ENCODE measurements around the gene RCCD1. TPM values are rescaled to one million over a fixed set of nuclear protein-coding genes. Genes with fewer than 3 reads are reported as not detected.
"Not testable (repeated sequence)": the region's sequence is repeated elsewhere in the genome, so short reads cannot be mapped to it uniquely, and the experiment has no call there.

RCCD1 gene
- 10 to 100 TPM in 10 of 12 donors, 1 to 10 TPM in 1, not detected in 1; 9.9 to 24.5 (median 13.6) TPM for polyA plus RNA-seq (ENCODE audit: insufficient read length in 12 of 12)
- long read RNA-seq, donor 1, partial matches to known transcripts = 0 of 2 reads
- long read RNA-seq, donor 1, other reads (novel, unspliced or antisense) = 0 of 2 reads
- long read RNA-seq, donor 2, partial matches to known transcripts = 0 of 3 reads
- long read RNA-seq, donor 2, other reads (novel, unspliced or antisense) = 0 of 3 reads
- long read RNA-seq, donor 3, partial matches to known transcripts = 0 of 1 reads
- long read RNA-seq, donor 3, other reads (novel, unspliced or antisense) = 0 of 1 reads
- long read RNA-seq, donor 4, partial matches to known transcripts = 0 of 1 reads
- long read RNA-seq, donor 4, other reads (novel, unspliced or antisense) = 0 of 1 reads
- long read RNA-seq, donor 5 = 0 reads
- long read RNA-seq, donor 6, partial matches to known transcripts = 5 of 6 reads
- long read RNA-seq, donor 6, other reads (novel, unspliced or antisense) = 0 of 6 reads
- long read RNA-seq, donor 7 = 0 reads
- long read RNA-seq, donor 8 = 0 reads
- long read RNA-seq, donor 9, partial matches to known transcripts = 0 of 2 reads
- long read RNA-seq, donor 9, other reads (novel, unspliced or antisense) = 0 of 2 reads
- long read RNA-seq, donor 10, partial matches to known transcripts = 0 of 1 reads
- long read RNA-seq, donor 10, other reads (novel, unspliced or antisense) = 0 of 1 reads
- long read RNA-seq, donor 11, partial matches to known transcripts = 22 of 23 reads
- long read RNA-seq, donor 11, other reads (novel, unspliced or antisense) = 0 of 23 reads

- peak; percentile 94 for DNase-seq
Measured at GRCh38 chr15:90954712-90955623, at the start of gene RCCD1. Gene RCCD1, plus strand, starts transcription at chr15:90954884. Its CDS starts 1,851 bp downstream, at chr15:90956735.

GRCh38 chr15:90905306-90906180, 49.1 kb upstream of the RCCD1 start:
- DNase-seq = no peak

GRCh38 chr15:90906181-90906849, 48.4 kb upstream of the RCCD1 start:
- no peak for DNase-seq

- no peak for DNase-seq
Measured at GRCh38 chr15:90907051-90907660, 47.5 kb upstream of the RCCD1 start.

- no peak for DNase-seq
Measured at GRCh38 chr15:90907838-90908507, 46.7 kb upstream of the RCCD1 start.

GRCh38 chr15:90909449-90909848, 45.2 kb upstream of the RCCD1 start:
- DNase-seq = not testable (repeated sequence)

- DNase-seq = no peak
Measured at GRCh38 chr15:90909976-90910375, 44.7 kb upstream of the RCCD1 start.

GRCh38 chr15:90910441-90911301, 44.0 kb upstream of the RCCD1 start:
- no peak for DNase-seq

GRCh38 chr15:90911302-90911623, 43.4 kb upstream of the RCCD1 start:
- no peak for DNase-seq

GRCh38 chr15:90911906-90912769, 42.5 kb upstream of the RCCD1 start:
- DNase-seq = no peak

- no peak for DNase-seq
Measured at GRCh38 chr15:90912770-90913075, 42.0 kb upstream of the RCCD1 start.

- DNase-seq = no peak
Measured at GRCh38 chr15:90913398-90913944, 41.2 kb upstream of the RCCD1 start.

GRCh38 chr15:90914305-90915080, 40.2 kb upstream of the RCCD1 start:
- no peak for DNase-seq

GRCh38 chr15:90915216-90915807, 39.4 kb upstream of the RCCD1 start:
- DNase-seq = no peak

GRCh38 chr15:90915808-90916440, 38.8 kb upstream of the RCCD1 start:
- DNase-seq = no peak
